C4-2B (cell line): ENCODE data around the gene IGSF22.

ENCODE experiments used
- H3K27ac ChIP-seq: fragments of 450-650 bp; 2 replicates; pipeline ENCODE4 v1.5.1; 2017
- ZFX ChIP-seq: fragments of 450-650 bp; IDR thresholded peaks from 2 replicates; pipeline ENCODE4 v1.6.1; 2017
- TF ChIP-seq, protein P1 (sequence below): fragments of 450-650 bp; conservative IDR thresholded peaks from 2 replicates; pipeline ENCODE4 v1.5.1; 2017; ENCODE audit warnings: mild to moderate bottlenecking

Gene IGSF22

DNA sequence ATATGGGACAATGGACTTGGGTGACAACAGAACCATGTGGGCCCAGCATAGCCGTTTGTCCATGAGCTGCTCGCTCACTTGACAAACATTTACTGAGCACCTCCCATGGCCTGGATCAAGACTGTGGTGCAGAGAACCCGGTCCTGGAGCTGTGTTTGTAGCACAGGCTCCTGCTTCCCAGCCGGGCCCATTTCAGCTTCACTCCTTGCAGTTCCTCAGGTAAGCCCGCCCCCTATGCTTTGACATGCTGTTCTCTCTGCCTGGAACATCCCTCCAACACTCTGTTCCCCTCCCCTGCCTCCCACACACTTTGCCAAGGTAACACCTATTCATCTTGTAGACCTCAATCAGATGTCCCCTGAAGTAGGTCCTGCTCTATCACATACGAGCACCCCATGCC lies 19.3 kb upstream of the IGSF22 start:
- TF ChIP-seq, protein P1, sequence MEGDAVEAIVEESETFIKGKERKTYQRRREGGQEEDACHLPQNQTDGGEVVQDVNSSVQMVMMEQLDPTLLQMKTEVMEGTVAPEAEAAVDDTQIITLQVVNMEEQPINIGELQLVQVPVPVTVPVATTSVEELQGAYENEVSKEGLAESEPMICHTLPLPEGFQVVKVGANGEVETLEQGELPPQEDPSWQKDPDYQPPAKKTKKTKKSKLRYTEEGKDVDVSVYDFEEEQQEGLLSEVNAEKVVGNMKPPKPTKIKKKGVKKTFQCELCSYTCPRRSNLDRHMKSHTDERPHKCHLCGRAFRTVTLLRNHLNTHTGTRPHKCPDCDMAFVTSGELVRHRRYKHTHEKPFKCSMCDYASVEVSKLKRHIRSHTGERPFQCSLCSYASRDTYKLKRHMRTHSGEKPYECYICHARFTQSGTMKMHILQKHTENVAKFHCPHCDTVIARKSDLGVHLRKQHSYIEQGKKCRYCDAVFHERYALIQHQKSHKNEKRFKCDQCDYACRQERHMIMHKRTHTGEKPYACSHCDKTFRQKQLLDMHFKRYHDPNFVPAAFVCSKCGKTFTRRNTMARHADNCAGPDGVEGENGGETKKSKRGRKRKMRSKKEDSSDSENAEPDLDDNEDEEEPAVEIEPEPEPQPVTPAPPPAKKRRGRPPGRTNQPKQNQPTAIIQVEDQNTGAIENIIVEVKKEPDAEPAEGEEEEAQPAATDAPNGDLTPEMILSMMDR, result no peak
- no peak for TF ChIP-seq ZFX
- no peak overlapping the region for H3K27ac ChIP-seq

GRCh38 chr11:18743900-18744514 lies 18.0 kb upstream of the IGSF22 start:
- TF ChIP-seq, protein P1, result no peak
- TF ChIP-seq ZFX, result no peak
- no peak overlapping the region for H3K27ac ChIP-seq

DNA sequence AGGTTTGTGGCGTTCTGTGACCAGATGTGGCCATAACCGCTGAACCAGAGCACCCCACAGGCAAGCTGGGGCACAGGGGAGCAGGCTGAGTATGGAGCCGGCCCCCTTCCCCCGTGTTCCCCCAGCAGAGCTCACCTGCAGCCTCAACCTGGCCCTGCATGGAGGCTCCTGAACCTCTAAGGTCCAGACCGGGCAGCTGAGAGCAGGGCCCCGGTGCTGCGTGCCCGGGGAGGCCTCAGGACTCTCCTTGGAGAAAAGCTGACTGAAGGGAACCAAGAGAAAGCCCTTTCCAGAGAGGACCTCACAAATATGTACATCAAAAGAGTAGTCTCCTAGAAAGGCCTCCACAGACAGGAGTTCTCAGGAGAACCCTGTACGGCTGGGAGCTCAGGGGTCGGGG lies 17.4 kb upstream of the IGSF22 start:
- TF ChIP-seq, protein P1, result no peak
- no peak for TF ChIP-seq ZFX
- no peak overlapping the region for H3K27ac ChIP-seq

DNA sequence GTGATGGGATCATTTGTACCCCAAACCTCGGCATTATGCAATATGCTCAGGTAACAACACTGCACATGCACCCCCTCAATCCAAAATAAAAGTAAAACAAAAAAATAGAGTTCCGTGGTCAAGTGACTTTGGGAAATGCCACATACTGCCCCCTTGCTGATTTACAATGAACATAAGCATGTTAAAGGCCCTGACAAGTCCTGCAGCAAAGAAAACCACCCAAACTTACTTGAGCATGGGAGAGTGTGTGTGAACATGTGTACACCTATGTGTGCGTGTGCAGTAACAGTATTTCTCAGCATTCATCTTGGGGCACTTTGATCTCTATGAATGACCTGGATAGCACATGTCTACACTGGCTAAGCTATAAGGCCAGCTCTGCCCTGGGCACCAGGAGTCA lies 15.8 kb upstream of the IGSF22 start:
- H3K27ac ChIP-seq, result no peak overlapping the region
- TF ChIP-seq, protein P1, result no peak; the same call in 1 of the 2 replicates
- TF ChIP-seq ZFX, result no peak

DNA sequence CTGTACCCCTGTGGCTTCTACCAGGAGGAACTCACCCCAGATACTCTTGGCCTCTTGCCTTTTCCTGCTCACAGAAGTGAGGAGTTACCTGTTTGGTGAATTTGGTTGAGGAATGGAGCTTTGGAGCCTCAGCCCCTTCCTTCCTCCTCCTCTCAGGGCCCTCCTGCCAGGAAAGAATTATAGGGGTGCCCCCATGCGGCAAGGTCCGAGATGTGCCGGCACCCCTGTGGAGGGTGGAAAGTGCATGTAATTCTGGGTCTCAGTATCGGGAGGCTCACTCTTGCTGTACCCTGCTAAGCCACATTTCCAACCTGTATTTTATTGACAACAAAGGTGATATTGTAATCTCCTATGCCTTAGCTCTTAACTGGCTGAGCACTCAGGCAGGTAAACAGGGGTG lies 13.7 kb upstream of the IGSF22 start:
- no peak overlapping the region for H3K27ac ChIP-seq
- TF ChIP-seq ZFX, result no peak
- TF ChIP-seq, protein P1, result no peak

DNA sequence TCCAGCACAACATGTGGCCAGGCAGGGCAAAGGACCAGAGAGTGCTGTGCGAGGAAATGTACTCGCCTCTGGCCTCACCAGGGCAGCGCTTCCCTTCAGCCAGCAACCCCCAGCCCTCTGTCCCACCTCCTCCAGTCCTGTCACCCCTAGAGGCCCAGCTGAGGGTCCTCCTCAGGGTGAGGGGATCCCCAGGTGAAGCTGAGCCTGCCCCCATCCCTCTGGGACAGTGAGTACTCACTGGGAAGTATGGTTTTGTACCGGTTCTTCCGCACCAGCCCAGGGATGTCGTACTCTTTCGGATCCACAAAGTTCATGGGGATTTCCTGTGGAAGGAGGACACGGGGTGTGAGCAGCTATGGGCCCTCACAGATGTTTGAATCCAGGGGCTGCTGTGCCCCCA lies 11.7 kb upstream of the IGSF22 start:
- TF ChIP-seq ZFX, result no peak
- TF ChIP-seq, protein P1, result no peak
- H3K27ac ChIP-seq, result no peak overlapping the region

DNA sequence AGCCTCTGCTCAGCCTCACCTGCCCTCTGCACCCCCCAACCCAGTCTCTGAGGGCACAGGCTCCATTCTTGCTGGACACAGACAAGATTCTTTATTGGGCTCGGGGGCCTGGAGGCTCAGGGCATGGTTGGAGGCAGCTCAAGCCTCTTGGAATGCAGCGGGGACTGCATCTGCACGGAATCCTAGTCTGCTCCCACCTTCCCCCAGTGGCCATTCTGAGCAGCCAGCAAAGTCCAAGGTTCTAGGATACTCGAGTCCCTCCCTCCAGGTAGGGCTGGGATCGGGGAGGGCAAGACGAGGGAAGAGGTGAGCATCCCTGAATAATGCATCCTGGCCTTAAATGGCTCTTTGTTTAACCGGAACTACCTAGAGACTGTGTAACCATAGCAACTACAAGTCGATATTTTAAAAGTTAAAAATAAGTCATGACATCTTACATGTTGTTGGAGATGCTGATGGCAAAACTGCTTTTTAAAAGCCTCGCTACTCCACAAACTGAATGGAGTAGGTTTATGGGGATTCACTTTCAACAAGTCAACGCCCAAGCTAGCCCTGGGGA lies 10.7 kb upstream of the IGSF22 start:
- no peak overlapping the region for H3K27ac ChIP-seq
- TF ChIP-seq, protein P1, result no peak
- TF ChIP-seq ZFX, result no peak
